ENCODE results near the gene SERPINH1.

SERPINH1 gene

DNA sequence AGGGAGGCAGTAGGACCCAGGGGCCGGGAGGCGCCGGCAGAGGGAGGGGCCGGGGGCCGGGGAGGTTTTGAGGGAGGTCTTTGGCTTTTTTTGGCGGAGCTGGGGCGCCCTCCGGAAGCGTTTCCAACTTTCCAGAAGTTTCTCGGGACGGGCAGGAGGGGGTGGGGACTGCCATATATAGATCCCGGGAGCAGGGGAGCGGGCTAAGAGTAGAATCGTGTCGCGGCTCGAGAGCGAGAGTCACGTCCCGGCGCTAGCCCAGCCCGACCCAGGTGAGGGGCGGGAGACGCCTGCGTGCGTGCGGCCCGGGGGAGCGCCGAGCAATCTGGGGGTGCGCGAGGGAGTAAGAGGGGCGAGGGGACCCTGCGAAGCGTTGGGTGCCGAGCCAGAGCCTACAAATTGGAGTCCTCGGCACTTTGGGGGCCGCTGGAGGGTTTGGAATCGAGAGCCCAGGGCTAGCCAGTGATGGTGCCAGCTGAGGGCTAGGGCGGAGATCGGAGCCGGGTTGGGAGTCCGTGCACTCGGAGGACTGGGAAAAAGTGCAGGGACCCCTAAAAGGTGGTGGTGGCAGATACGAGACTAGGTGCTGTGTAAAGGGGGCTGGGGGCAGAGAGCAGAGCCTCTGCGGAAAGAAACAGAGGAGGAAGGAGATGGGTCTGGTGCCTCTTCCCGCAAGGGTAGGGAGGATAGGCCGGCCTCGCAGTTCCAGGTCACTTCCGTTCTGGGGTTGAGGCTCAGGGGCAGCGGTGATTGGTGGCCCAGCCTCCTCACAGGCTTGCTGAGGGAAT is at the start of gene SERPINH1:
Gene SERPINH1 (plus strand): TSS at position 206 of the 788 bp plus-strand sequence. CDS start 4,097 bp downstream, outside the sequence.
- DNase-seq: peak; percentile 46 to 63

DNA sequence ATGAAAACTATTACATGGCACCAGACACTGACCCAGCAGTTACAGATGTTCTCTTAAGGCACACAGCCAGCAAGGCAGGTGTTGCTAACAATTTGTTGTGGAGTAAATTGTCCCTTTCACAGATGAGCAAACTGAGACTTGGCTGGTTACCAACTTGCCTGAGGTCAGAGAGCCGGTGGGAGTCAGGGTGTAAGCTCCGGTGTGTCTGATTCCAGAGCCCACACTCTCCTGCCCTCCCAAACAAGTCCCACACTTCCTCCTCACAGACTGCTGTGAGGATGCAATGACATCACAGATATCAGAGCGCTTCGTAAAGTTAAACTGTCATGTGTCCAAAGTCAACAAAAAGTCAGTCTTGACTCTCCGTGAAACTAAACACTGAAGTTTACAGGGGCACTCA is 48.8 kb upstream of the SERPINH1 start:
- DNase-seq: no peak

DNA sequence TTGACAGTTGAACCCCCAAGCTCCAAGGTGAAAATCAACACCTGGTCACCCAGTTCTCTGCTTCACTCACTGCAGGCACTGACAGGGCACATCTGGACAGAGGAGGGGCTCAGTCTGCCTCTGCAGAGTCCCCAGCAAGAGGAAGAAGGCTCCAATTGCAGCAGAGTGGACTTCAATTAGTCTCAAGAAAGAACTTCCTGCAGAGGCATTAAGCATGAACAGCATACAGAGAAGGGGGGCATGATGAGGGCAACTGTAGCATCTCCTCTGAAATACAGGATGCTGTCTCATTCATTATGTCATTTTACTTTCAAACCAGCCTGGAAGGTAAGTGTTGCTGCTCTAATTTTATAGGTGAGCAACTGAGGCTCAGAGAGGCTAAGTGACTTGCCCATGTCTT is 47.5 kb upstream of the SERPINH1 start:
- DNase-seq: no peak

DNA sequence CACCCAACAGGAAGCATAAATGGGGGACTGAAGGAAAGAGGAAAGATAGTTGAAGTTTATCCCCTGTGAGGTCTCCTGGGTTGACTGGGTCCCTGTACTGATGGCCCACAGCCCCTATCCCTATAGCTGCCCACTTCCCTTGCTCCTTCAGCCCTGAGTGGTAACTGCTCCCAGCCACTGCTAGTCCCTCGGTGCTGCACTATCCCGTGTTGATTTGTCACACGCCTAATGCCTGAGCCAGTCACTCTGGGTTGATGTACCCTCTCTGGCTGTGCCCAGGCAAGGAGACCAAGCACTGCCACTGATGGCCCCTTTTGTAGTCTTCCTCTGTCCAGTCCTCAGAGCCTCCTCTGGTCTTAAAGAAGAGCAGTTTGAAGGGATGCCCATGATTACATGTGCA is 45.9 kb upstream of the SERPINH1 start:
- no peak for DNase-seq

DNA sequence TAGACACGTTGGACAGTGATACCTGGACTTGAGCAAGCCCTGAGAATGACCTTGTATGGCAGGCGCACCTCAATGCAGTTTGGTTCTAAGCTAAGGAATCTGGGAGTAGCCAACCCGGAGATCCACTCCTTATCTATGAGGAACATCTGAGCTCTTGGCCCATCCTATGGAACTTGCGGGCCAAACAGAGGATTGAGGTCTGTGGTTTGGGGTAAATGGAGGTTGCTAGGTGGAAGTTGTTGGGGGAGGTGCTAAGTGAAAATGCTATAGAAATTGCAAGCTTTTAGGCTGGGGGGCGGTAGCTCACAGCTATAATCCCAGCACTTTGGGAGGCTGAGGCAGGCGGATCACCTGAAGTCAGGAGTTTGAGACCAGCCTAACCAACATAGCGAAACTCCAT is 45.2 kb upstream of the SERPINH1 start:
- no peak for DNase-seq

DNA sequence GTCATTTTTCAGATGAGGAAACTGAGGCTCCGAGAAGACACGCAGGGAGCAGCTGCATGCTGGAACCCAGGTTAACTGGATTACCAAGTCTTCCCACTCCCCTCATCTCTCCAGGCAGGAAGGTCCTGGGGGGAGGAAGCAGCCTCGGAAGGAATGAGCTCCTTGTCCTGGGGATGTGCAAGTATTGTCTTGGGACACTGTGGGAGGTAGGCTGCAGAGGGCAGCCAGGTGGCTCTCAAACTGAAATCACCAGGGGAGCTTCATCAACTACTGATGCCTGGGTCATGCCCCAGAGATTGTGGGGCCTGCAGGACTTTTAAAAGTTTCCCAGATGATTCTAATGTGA is 43.9 kb upstream of the SERPINH1 start:
- DNase-seq: no peak

DNA sequence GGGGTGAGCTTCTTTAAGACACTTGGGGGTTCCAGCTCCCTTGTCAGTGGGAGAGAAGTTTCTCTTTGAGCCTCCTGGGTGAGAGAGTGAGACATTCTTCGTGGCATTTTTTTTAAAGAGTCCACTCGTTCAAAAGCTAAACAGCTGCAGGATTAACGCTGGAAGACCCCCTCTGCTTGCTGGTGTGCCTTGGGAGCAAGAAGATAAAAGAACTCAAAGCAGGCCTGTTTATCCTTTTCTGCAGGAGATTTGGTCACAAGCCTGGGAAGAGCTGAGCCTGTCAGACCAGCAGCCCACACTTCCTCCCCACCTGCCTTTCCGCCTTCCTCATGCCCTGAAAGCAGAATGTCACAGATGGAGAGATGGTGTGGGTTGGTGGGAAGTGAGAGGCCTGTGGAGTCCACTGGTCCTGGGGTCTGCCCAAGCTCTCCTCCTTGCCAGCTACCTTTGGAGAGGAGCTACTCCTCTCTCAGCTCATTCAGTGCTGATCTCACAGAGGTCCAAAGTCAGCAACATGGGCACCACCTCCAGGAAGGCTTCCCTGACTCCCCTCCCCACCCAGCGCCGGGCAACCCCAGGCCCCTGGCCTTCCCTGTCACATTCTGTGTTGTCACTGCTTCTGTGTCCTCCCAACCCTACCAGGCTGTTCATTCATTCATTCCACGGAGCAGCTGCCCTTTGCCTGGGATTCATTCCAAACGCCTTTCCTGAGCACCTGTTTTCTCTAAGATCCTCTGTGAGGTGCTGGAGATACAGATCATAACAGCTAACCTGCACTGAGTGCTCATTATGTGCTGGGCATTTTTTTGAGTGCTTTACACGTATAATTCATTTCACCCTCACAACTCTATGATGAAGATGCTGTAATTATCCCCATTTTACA is 43.0 kb upstream of the SERPINH1 start:
- no peak for DNase-seq

DNA sequence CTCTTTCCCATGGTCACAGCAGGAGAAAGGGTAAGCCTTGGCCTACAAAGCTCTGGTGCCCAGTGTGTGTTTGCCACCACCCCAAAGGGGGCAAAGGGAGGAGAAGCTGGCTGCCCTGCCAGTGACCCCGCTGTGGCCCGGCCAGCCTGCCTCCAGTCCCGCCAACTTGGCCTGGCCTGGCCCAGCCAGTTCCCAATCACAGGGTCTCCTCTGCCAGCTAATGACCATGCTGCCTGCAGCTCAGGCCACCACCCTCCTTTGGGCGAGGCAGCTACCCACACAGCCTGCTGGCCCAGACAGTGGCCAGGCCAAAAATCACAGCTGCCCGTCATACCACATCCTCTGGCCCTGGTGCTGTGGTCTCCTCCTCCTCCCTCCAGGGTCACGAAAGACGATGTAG is 41.4 kb upstream of the SERPINH1 start:
- DNase-seq: no peak

DNA sequence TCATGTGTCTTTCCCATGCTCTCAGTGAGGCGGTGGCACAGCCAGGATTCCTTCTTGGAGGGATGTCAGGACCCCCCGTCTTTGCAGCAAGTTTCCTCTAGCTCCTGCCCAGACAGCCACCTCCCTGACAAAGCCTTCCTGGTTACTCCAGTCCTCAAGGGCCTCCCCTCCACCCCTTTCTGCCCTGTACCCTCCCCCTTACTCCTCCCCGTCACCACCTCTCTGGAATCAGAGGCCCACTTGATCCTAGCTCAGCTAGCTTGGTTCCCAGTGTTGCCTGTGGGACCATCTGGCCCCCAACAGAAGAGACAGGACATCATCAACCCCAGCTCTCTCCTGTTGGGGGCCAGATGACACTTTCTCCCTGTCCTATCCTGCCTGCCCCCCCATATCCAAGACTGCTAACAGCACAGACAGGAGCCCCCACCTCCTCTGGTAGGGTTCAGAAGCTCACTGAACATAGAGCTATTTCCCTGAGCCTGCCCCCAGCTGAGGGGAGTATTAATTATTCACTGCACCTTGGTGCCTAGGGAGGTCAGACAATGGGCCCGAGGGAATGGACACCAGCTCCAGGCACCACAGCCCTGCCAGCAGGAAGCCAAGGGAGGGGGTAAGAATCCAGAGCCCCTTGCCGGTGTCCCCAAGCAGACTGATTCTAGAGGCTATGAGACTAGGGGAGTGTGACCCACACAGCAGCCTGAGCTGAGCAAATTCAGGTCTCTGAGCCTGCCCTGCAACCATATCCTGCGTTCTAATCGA is 39.6 kb upstream of the SERPINH1 start:
- DNase-seq: no peak

DNA sequence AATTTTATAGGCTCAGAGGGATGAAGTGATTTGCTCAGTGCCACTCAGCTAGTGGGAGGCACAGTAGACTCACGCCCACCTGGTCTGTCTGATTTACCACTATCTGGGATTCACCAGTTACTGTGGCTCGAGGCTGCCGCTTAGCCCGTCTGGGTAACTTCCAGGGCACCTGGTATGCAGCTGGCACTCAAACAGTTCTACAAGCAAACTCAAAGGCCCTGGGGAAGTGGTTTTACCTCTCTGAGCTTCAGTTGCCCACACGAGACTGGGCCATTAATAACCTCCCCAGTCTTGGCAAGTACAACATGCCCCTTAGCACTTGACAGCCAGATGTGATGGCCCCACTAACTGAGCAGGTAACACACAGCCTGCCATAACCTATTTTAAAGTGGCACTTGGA is 38.9 kb upstream of the SERPINH1 start:
- no peak for DNase-seq

DNA sequence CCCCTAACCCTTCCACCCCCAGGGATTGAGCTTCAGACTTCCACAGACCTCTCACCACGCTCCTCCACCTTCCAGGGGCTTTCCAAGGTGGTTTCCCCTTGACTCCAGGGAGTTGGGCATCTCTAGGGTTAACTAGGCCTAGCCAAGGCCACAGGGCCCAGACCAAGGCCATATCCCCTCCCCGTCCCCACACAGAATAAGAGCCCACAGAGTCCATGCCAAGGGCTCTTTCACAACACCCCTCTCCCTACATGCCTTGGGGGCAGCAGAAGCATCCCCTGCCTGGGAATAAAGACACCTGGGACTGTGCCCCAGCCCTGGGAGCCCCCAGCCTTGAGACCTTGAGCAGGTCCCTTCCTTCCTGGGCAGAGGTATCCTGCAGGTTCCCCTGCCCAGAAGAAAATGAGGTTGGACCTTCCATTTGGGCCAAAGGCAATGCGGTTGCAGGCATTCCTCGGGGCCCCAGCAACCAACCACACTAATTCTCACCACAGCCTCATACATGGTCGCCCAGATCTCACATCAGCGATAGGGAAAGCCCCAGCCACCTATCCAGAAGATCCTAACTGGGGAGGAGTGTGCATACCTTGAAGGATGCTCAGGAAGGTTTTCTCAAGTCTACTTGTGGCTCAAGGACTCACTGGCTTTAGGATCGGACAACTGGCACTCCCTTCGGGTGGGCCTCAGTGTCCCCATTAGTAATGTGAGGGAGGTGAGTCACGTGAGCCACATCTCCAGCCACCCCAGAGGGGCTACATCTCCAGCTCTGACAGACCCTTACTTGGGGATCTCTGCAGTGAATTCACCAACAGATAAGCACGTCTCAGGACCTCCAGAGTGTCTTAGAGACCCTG is 38.0 kb upstream of the SERPINH1 start:
- no peak for DNase-seq

DNA sequence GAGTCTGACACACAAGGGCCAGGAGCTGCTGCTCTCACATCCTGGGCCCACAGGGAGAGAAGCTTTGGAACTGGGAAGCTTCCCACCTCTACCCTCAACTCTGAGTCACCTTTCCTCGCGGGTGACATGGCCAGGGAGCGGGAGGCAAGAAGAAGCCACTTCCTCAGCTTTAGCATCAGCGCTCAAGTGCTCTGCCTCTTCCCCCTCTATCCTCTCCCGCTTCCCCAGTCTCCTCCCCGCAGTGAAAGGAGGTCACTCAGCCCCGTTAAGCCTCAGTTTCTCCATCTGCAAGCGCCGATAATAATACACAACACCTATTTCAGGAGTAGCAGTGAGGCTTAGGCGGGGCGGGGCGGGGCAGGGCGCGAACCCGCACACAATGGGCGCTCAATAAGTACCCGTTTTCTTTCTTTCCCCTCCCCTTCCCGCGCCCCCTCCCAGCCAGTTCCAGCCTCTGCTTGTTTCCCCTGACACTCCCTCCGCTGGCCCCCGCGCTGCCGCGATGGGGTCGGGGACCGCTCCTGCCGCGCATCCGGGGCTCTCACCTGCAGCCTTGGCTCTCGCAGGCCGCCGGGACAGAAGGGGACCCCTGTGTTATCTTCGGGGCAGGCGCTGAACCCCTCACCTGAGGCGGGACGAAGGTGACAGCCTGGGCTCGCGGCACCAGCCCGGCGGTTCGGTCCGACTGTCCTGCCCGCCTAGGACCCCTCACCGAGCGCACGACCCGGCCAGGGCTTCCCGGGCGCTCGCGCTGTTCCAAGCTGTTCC is 37.2 kb upstream of the SERPINH1 start:
- peak; percentile 15 to 17 for DNase-seq

DNA sequence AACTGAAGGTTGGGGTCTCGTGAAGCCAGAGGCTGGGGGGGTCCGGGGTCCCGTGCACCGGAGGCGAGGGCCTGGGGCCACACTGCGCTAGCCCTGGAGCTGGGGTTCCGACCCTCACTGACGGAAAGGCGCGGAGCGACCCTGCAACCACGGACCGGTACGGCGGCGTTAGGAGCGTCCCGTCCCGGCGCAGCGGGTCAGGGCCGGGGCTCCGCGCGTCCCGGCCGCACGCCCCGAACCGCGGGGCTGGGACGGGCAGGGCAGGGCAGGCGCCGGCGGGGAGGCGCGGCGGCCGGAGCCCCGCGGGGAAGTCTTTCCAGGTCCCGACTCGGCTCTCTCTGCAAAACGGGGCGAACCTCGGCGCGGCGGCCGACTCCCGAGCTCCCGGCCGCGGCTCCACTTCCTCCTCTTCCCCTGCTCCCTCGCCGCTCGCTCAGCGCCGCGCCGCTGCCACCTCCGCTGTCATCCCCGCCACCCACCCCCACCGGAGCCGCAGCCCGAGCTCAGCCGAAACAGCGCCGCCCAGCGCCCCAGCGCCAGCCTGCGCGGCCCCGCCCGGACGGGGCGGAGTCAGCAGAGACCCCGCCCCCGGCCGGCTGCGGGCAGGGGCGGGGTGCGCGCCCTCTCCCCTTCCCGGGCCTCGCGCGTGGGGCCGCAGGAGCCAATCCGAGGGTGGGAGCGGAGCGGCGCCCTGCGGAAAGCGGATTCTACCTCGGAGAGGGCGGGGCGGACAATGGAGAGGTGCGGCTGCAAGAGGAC is 36.4 kb upstream of the SERPINH1 start, which contains the start of gene GDPD5:
Gene GDPD5 (minus strand): TSS at position 509 of the 759 bp plus-strand sequence. CDS start 48,206 bp downstream, outside the sequence.
- peak; percentile 79 to 82 for DNase-seq

DNA sequence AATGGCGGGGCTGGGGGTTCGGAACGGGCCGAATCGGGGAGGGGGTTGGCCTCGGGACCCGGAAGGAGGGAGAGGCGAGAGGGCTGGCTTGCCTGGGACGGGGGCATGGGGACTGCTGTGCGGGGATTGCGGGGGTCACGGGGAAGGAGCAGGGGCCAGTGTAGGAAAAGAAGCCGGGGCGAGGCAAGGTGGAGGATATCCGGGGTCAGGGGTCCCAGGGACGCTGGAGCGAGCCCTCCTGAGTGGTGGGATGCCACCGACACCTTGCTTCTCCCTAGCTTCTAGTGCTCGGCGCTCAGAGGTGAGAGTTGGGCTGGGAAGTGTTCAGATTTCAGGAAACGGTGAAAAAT is 35.9 kb upstream of the SERPINH1 start:
- DNase-seq: no peak

DNA sequence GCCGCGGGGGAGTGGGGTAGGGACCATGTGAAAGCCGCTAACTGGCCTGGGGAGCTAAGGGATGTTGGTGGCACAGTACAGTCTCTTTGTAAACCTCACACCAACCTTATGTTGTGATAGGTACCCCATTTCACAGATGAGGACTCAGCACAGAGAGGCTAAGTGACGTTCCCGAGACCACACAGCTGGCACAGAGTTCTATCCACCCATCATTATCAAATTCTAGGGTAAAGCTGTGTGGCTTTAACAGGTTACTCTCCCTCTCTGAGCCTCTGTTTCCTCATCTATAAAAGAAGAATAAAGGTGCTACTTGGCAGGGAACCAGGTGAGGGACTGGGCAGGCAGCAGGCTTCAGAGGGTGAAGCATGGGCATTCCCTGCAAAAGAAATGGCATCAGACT is 34.9 kb upstream of the SERPINH1 start:
- DNase-seq: no peak

DNA sequence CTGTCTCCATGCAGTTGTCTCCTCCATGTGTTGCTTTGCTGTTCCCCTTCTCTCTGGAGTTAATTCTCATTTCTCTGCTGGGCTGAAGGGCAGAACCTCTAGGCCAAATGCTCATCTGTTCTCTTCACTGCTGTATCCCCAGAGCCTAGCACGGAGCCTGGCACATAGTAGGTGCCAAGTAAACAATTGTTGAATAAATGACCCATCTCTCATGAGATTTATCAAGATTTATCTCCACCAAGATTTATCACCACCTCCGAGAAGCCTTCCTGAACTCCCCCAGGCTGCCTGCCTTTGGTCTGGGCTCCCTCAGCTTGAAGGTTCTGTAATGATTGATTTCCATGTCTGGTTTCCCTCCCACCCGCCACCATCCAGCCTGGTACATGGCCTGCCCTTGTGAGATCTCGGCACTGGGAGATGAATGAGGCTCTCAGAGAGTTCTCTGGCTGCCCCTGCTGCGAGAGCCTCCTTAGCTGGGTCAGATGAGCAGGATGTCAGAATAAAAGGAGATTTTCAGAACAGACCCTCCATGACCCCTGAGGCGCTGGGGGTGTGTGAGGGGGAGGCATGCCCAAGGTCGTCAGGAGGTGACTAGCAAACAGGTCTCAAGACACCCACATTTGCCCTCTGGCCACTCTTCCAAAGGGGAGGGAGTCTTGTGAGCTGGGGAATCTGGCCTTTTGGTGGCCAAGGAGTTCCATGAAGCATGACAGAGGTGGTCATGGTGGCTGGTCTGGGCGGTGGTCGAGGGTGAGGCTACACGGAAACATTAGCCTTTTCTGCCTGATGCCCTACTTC is 33.9 kb upstream of the SERPINH1 start:
- no peak for DNase-seq

DNA sequence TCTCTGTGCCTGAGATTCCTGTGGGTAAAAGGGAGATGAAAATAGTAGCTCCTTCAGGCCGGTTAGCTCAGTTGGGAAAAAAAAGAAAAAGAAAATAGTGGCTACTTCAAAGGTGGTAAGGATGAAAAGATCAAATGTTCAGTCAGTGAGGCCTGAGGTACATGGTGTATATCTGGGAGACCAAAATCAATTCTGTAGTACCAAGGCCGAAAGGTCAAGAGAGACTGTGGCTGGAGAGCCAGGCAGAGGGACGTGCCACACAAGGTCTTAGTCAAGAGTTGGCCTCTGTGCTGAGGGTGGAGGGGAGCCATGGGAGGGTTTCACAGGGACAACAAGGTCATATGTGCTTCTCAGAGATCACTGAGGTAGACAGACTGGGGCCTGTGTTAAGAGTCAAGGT is 31.5 kb upstream of the SERPINH1 start:
- DNase-seq: no peak

DNA sequence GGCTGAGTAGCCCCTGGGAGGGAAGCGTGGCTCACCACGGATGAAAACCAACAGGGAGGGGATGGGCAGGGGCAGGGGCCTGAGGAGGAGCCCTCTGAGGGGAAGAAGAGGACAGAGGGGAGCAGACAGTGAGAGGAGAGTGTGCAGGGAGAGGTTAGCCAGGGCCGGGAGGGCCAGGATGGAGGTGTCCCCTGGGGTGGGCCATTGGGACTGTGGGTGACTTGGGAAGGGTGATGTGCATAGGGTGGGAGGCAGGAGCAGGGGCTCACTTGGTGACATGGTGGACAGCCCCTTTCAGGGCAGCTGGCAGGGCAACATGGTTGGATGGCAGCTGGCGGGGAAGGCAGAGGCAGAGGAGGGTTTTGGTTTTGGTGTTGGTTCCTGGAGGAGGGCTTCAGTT is 30.7 kb upstream of the SERPINH1 start:
- DNase-seq: no peak

DNA sequence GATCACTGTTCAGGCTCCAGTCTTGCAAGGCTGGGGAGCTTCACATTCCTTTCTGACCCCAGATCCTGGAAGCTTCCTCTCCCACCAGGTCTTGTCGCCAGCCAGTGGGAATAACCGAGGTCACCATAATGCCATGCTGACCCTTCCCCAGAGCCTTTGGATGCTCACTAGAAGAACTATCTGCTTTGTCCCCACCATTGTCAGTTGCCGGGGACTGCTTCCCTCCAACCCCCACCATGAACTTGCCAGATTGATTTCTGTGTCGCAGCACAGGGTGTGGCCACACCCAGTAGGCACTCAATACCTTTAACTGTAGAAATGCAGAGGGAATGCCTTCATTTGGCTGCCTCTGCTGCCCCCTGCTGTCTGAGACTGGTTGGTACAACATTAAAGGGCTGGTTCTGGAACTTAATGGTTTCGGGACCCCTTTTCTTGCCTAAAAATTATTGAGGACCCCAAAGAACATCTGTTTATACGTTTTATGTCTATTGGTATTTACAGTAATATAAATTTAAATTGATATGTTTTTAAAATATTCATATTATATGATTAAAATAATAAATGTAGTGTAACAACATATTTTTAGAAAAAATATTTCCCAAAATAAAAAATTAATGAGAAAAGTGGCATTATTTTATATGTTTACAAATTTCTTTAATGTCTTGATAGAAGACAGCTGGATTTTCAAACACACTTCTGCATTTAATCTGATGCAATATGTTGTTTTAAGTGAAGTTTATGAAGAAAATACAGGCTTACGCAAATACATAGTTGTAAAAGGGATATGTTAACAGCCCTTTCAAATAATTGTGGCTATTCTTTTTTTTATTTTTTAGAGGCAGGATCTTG is 29.6 kb upstream of the SERPINH1 start:
- DNase-seq: peak; percentile 72 to 74
